HG02678 (cell line): ENCODE measurements around the gene SLC19A1.
"Not testable (repeated sequence)": the region's sequence is repeated elsewhere in the genome, so short reads cannot be mapped to it uniquely, and the experiment has no call there.

Experiments used
- ATAC-seq: cut with Tn5 transposase; IDR thresholded peaks from one replicate; pipeline ENCODE4 v1.9.1; 2021; ENCODE audit warnings: mild to moderate bottlenecking, moderate library complexity; ENCODE audit not compliant: unreplicated experiment

SLC19A1 gene

GRCh38 chr21:45576838-45577737 is 34.8 kb upstream of the SLC19A1 start:
- ATAC-seq = no peak

GRCh38 chr21:45575993-45576837 is 34.0 kb upstream of the SLC19A1 start:
- no peak for ATAC-seq

DNA sequence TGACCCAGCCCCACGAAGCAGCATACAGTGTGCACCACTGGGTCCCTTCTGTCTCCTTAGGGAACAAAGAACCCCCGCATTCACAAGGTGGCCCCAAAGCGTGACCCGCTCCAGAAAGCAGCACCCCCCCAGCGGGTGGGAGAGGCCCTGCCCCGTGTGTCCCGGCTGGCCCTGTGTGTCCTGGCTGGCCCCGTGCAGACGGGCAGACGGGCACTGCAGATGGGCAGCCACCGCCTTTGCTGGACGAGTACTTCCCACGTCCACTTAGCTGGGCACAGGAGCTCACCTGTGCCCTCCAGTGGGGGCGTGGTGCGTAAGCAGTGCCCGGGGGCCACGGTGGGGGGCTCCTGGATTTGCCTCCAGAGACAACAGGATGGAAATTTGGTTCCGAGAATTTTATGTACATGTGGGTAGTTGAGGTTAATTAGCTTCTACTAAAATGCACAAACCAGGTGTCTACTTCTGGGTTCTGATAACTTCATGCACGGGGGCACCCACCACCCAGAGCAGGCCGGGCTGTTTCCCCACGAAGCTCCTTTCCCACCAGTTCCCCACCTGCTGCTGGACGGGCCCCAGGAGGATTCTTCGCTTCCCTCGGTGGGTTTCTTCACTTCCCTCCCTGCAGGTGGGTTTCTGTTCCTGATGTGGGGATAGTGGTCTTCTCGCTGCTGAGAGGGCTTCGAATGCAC is 33.2 kb upstream of the SLC19A1 start:
- ATAC-seq = no peak

DNA sequence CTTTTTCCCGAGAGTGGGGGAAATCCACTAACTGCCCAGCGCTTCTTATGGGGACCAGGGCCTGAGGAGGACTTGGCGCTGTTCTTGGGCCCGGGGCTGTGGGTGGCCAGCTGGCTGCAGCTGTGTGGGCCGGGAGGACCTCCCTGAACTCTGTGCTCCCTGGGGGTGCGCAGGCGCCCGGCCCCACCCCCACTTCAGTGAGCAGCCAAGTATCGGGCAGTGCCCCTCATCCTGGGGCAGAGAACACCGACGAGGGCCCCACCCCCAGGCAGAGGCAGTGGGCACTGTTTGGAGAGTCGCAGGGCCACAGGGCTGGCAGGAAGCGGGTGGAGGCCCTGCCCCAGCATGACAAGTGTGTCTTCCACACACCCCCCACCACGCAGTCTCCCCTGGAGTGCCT is 32.5 kb upstream of the SLC19A1 start:
- ATAC-seq = no peak

GRCh38 chr21:45574081-45574501 is 31.9 kb upstream of the SLC19A1 start:
- ATAC-seq = no peak

- no peak for ATAC-seq
Observed at GRCh38 chr21:45573452-45574035, 31.3 kb upstream of the SLC19A1 start.

GRCh38 chr21:45572783-45573451 is 30.7 kb upstream of the SLC19A1 start:
- no peak for ATAC-seq

GRCh38 chr21:45572231-45572630 is 30.0 kb upstream of the SLC19A1 start:
- ATAC-seq = no peak

DNA sequence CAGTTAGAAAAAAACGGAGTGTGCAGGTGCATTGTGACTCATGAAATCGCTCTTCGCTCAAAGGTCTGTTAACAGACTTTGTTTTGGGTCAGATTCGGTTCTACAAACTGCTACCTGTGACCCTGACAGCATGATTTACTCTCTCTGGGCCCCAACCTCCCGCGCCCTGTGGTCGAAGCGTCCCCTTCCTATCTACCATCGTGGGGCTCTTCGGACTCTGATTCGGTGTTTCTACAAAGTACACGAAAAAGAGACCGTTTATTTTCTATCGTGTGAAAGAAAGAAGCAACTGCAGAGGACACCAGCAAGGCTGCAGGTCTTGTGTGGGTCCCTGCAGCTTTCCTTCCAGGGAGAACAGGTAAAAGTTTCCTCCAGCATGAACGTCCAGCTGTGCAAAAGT is 29.4 kb upstream of the SLC19A1 start:
- ATAC-seq = no peak

GRCh38 chr21:45570826-45571601 is 28.8 kb upstream of the SLC19A1 start:
- ATAC-seq = no peak

DNA sequence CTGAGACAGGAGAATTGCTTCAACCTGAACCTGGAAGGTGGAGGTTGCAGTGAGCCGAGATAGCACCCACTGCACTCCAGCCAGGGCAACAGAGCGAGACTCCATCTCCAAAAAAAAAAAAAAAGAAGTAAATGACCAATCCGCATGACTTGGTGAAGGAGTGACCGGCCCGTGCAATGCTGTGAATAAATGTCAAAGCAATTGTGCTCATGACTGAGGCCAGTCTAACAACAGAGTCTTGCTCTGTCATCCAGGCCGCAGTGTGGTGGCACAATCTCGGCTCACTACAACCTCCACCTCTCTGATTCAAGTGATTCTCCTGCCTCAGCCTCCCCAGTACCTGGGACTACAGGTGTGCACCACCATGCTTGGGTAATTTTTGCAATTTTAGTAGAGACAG is 27.8 kb upstream of the SLC19A1 start:
- no peak for ATAC-seq

GRCh38 chr21:45568383-45568782 is 26.1 kb upstream of the SLC19A1 start:
- ATAC-seq = no peak

- ATAC-seq = not testable (repeated sequence)
Observed at GRCh38 chr21:45564137-45564536, 21.9 kb upstream of the SLC19A1 start.

DNA sequence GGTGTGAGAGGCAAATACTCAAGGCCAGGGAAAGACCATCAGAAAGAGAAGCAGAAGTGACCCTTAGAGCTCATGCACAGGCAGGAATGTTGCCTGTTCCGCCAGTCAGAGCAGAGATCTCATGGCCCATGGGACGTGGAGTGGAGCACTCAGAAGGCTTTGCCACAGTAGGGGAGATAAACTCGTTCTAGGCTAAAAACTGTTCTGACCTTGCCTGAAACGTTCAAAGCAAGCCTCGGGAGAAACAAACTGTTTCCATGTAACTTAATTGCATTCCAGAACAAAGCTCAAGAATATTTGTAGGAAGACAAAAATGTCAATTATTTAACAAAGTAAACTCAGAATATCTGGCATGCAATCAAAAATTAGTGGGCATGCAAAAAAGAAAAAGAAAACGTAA is 20.7 kb upstream of the SLC19A1 start:
- ATAC-seq = no peak

- no peak for ATAC-seq
Observed at GRCh38 chr21:45562402-45562801, 20.2 kb upstream of the SLC19A1 start.

GRCh38 chr21:45561241-45561640 is 19.0 kb upstream of the SLC19A1 start:
- ATAC-seq = not testable (repeated sequence)

DNA sequence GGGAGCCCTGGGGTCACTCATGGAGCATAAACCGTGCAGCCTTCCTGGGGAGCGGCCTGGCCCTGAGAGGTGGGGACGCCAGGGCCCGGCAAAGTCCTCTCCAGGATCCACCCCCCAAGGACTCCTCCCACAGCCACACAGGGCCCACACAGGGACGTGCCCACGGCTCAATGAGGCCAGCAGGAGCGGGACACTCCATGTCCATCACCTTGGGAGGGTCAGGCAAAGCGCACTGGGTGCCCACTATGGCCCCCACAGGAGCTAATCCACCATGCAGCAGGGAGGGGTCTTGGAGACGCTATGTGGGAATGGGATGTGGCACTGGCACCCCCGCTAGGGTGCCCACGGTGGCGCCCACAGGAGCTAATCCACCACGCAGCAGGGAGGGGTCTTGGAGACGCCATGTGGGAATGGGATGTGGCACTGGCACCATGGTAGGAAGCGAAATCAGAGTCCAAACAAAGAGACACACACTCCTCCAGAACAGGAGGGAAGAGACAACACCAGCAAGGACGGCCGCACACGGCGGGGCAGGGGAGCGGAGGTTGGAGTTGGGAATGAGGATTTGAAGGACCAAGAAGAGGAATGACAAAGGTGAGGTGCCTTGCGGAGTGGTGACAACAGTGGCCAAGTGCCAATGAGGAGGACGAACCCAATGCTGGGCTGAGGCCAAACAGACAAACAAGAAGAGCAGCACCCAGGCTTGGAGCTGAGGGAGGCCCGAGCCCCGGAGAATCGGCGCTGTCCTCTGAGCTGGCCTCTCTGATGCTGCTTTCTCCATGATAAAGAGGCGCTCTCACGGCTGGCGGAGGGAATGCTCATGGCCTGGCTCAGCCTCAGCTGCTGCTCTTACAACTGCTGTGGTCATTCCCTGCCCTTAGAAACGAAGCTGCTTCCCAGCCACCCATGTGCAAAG is 18.1 kb upstream of the SLC19A1 start:
- no peak for ATAC-seq
